ENCODE measurements around the gene MYBPC2. TPM values are rescaled to one million over a fixed set of nuclear protein-coding genes. Genes with fewer than 3 reads are reported as not detected.

Gene MYBPC2
- polyA plus RNA-seq, 1 of the 3 experiments (the other 2 are of a cell fraction) = not detected

GRCh38 chr19:50427997-50428425 is 4.7 kb upstream of the MYBPC2 start:
- Histone ChIP-seq H3K4me1 (ENCODE audit: control insufficient read depth in 1 of 2, insufficient read depth in 2 of 2, low read depth in 1 of 2, low read length in 1 of 2) (peaks cover 0 to 10% of the 10 kb centered on the region in 2 experiments; a peak in 1 of 4 replicates), H3K4me3 (ENCODE audit: low read depth in 2 of 2, low read length in 1 of 2) (no peak overlapping the region), H4K20me1 (ENCODE audit: insufficient read depth) (no peaks in the 10 kb centered on the region), H3K9me2 (no peaks in the 10 kb centered on the region), H3K9ac (no peak overlapping the region), H2AFZ (ENCODE audit: low read depth) (no peak overlapping the region), H3F3A (replicated peaks; ENCODE audit: insufficient read depth) (no peaks in the 10 kb centered on the region), H3K27ac (ENCODE audit: low read depth in 2 of 2, low read length in 1 of 2) (no peak overlapping the region), H3K27me3 (ENCODE audit: insufficient read depth) (peaks cover 9% of the 10 kb centered on the region), H3K36me3 (replicated peaks in 1 of 2; ENCODE audit: control insufficient read depth in 1 of 2, insufficient read depth in 2 of 2, low read length in 1 of 2) (no peaks in the 10 kb centered on the region), H3K4me2 (no peak overlapping the region), H3K79me2 (ENCODE audit: insufficient read depth) (no peaks in the 10 kb centered on the region), H3K9me3 (no peaks in the 10 kb centered on the region)
- ChIA-PET CTCF (interaction anchor here (1.2 to 1.7 kb wide), 3 partner anchors 13 to 59 kb away, joined by 3 to 5 read pairs (median 5); no protein-coding TSS in a partner anchor), POLR2A (no interaction called here)
- DNase-seq = no peak
- WGBS (ENCODE audit: low lambda C conversion rate) = 52% methylated on average over 18 of the region's 38 CpGs
- TF ChIP-seq TCF12 (IDR thresholded peaks at IDR 0.05) (no peak), REST (IDR thresholded peaks at IDR 0.05; ENCODE audit: low read depth, low read length) (no peak), EZH2phosphoT487 (IDR thresholded peaks at IDR 0.05; ENCODE audit: borderline replicate concordance, low read depth) (no peak), JUND (IDR thresholded peaks at IDR 0.05) (no peak), NFIC (IDR thresholded peaks at IDR 0.05; ENCODE audit: borderline replicate concordance) (no peak), POLR2AphosphoS5 (IDR thresholded peaks at IDR 0.05; ENCODE audit: low read depth, low read length) (no peak), PBX3 (IDR thresholded peaks at IDR 0.05) (no peak), MAX (IDR thresholded peaks at IDR 0.05; ENCODE audit: low read depth) (no peak), RFX5 (IDR thresholded peaks at IDR 0.05; ENCODE audit: low read length) (no peak), USF1 (IDR thresholded peaks at IDR 0.05; ENCODE audit: borderline replicate concordance, low read depth) (no peak), GATA2 (CRISPR knock-in tag; IDR thresholded peaks at IDR 0.05) (no peak), SMC3 (IDR thresholded peaks at IDR 0.05; ENCODE audit: low read depth, low read length) (no peak), GABPA (IDR thresholded peaks at IDR 0.05; ENCODE audit: low read depth) (no peak), IRF3 (IDR thresholded peaks at IDR 0.05; ENCODE audit: low read depth, low read length) (no peak), TEAD4 (IDR thresholded peaks at IDR 0.05; ENCODE audit: borderline replicate concordance, insufficient read depth) (no peak), TAF1 (IDR thresholded peaks at IDR 0.05; ENCODE audit: borderline replicate concordance, low read depth, low read length) (no peak), FOSL2 (IDR thresholded peaks at IDR 0.05; ENCODE audit: borderline replicate concordance, low read depth) (no peak), RCOR1 (IDR thresholded peaks at IDR 0.05; ENCODE audit: low read length) (no peak), SIN3A (IDR thresholded peaks at IDR 0.05; ENCODE audit: borderline replicate concordance, low read depth, low read length) (no peak)

Measured in SK-N-SH (cell line).